ENCODE measurements around the gene DUSP8.

DUSP8 gene

GRCh38 chr11:1559111-1559951 is 12.7 kb downstream of the DUSP8 start:
- H3K4me3 ChIP-seq (ENCODE audit: low read depth, low read length): peak overlapping the region; percentile 51
- peak; percentile 94 for DNase-seq (ENCODE audit: low read depth)
- no peak for TF ChIP-seq CTCF (IDR thresholded peaks at IDR 0.05; ENCODE audit: control insufficient read depth, extremely low read depth, insufficient read depth)

- DNase-seq (ENCODE audit: low read depth): no peak
- peak overlapping the region; percentile 51 for H3K4me3 ChIP-seq (ENCODE audit: low read depth, low read length)
Observed at GRCh38 chr11:1558775-1559110, 13.3 kb downstream of the DUSP8 start.

GRCh38 chr11:1557904-1558774 is 13.9 kb downstream of the DUSP8 start:
- peak; percentile 63 for DNase-seq (ENCODE audit: low read depth)
- no peak for TF ChIP-seq CTCF (IDR thresholded peaks at IDR 0.05; ENCODE audit: control insufficient read depth, extremely low read depth, insufficient read depth)

More at GRCh38 chr11:1558775-1559110, 13.3 kb downstream of the DUSP8 start:
- TF ChIP-seq CTCF (IDR thresholded peaks at IDR 0.05; ENCODE audit: control insufficient read depth, extremely low read depth, insufficient read depth): no peak

GRCh38 chr11:1557051-1557884 is 14.8 kb downstream of the DUSP8 start:
- no peak for DNase-seq (ENCODE audit: low read depth)
- TF ChIP-seq CTCF (IDR thresholded peaks at IDR 0.05; ENCODE audit: control insufficient read depth, extremely low read depth, insufficient read depth): no peak
- H3K4me3 ChIP-seq (ENCODE audit: low read depth, low read length): peak overlapping the region; percentile 51; the same call in 1 of the 2 replicates

More at GRCh38 chr11:1557904-1558774, 13.9 kb downstream of the DUSP8 start:
- H3K4me3 ChIP-seq (ENCODE audit: low read depth, low read length): peak overlapping the region; percentile 51

- TF ChIP-seq CTCF (IDR thresholded peaks at IDR 0.05; ENCODE audit: control insufficient read depth, extremely low read depth, insufficient read depth): no peak
- H3K4me3 ChIP-seq (ENCODE audit: low read depth, low read length): no peak overlapping the region
- DNase-seq (ENCODE audit: low read depth): no peak
Observed at GRCh38 chr11:1556278-1556902, 15.7 kb downstream of the DUSP8 start.

GRCh38 chr11:1555713-1556153 is 16.3 kb downstream of the DUSP8 start:
- no peak for TF ChIP-seq CTCF (IDR thresholded peaks at IDR 0.05; ENCODE audit: control insufficient read depth, extremely low read depth, insufficient read depth)
- DNase-seq (ENCODE audit: low read depth): no peak
- no peak overlapping the region for H3K4me3 ChIP-seq (ENCODE audit: low read depth, low read length)

All from LNCaP clone FGC (cell line).